ENCODE measurements around the gene FMO1.

FMO1 gene

DNA sequence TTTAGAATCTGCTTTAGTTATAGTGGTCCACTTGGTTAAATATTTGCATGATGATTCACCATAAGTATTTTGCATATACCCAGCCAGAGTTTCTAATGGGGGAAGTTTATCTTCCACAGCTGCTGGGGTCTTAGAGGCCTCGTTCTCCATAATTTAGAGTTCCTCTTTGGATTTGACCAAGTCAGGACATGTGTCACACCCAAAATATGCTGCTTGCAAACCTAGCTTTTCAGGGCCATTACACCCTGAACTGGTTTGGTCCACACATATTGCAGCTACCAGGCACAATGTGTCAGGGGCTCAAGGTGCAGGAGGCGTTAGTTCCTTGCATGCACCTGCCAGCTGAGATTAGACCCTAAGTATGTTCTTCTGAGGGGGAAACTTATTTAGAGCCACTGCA, 48.6 kb downstream of the FMO1 start:
- peaks cover 3% of the 10 kb centered on the region; the same call in 1 of the 2 replicates for H3K27me3 ChIP-seq (ENCODE audit: insufficient read depth, low read length)
- H3F3A ChIP-seq (ENCODE audit: insufficient read depth, low read length): no peaks in the 10 kb centered on the region
- H3K27ac ChIP-seq (ENCODE audit: low read depth, low read length, poor library complexity, severe bottlenecking): no peak overlapping the region
- H3K4me1 ChIP-seq (ENCODE audit: insufficient read depth, low read length, severe bottlenecking): no peaks in the 10 kb centered on the region
- no peak overlapping the region for H3K4me3 ChIP-seq (ENCODE audit: low read depth, low read length, poor library complexity, severe bottlenecking)
- no peak overlapping the region for H3K9ac ChIP-seq (ENCODE audit: low read length)
- H3K79me2 ChIP-seq (ENCODE audit: insufficient read depth, low read length): no peaks in the 10 kb centered on the region
- H3K9me3 ChIP-seq (ENCODE audit: low read length): peaks cover 6% of the 10 kb centered on the region; the same call in 1 of the 2 replicates
- no peak overlapping the region for H2AFZ ChIP-seq (ENCODE audit: low read length)
- H3K9me2 ChIP-seq (ENCODE audit: low read depth, low read length): no peaks in the 10 kb centered on the region
- no peaks in the 10 kb centered on the region for H4K20me1 ChIP-seq (ENCODE audit: insufficient read depth, low read length)
- no peaks in the 10 kb centered on the region; the same call in 1 of the 2 replicates for H3K36me3 ChIP-seq (ENCODE audit: insufficient read depth, low read length)
- H3K4me2 ChIP-seq (ENCODE audit: low read length): no peak overlapping the region
- no peak for TF ChIP-seq EZH2 (IDR thresholded peaks at IDR 0.05; ENCODE audit: borderline replicate concordance, low read length)
- TF ChIP-seq, protein P1, sequence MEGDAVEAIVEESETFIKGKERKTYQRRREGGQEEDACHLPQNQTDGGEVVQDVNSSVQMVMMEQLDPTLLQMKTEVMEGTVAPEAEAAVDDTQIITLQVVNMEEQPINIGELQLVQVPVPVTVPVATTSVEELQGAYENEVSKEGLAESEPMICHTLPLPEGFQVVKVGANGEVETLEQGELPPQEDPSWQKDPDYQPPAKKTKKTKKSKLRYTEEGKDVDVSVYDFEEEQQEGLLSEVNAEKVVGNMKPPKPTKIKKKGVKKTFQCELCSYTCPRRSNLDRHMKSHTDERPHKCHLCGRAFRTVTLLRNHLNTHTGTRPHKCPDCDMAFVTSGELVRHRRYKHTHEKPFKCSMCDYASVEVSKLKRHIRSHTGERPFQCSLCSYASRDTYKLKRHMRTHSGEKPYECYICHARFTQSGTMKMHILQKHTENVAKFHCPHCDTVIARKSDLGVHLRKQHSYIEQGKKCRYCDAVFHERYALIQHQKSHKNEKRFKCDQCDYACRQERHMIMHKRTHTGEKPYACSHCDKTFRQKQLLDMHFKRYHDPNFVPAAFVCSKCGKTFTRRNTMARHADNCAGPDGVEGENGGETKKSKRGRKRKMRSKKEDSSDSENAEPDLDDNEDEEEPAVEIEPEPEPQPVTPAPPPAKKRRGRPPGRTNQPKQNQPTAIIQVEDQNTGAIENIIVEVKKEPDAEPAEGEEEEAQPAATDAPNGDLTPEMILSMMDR (IDR thresholded peaks at IDR 0.05; ENCODE audit: low read length): no peak

DNA sequence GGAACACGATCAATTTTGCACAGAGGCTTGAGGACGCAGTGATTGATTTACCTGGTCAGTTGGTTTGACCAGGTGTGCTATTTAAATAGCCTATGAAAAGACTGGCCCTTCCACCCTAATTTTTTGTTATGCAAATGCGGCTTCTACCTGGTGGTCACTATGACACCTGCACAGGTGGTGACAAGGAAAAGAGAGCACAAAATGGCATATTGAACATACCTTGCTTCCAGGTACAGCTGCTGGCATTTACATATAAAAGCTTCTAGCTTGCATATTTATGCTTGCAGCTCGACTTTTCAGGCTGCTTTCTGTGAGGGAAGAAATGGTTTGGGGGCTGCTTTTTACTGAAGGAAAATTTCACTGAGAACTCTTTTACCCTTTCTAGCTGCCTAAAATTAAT, 50.4 kb downstream of the FMO1 start:
- H3K4me2 ChIP-seq (ENCODE audit: low read length): no peak overlapping the region
- peaks cover 3% of the 10 kb centered on the region; the same call in 1 of the 2 replicates for H3K27me3 ChIP-seq (ENCODE audit: insufficient read depth, low read length)
- H3K79me2 ChIP-seq (ENCODE audit: insufficient read depth, low read length): no peaks in the 10 kb centered on the region
- no peak for TF ChIP-seq EZH2 (IDR thresholded peaks at IDR 0.05; ENCODE audit: borderline replicate concordance, low read length)
- TF ChIP-seq, protein P1 (IDR thresholded peaks at IDR 0.05; ENCODE audit: low read length): no peak
- no peaks in the 10 kb centered on the region for H3F3A ChIP-seq (ENCODE audit: insufficient read depth, low read length)
- no peaks in the 10 kb centered on the region for H3K9me2 ChIP-seq (ENCODE audit: low read depth, low read length)
- peaks cover 6% of the 10 kb centered on the region; the same call in 1 of the 2 replicates for H3K9me3 ChIP-seq (ENCODE audit: low read length)
- no peak overlapping the region for H3K9ac ChIP-seq (ENCODE audit: low read length)
- no peaks in the 10 kb centered on the region for H3K4me1 ChIP-seq (ENCODE audit: insufficient read depth, low read length, severe bottlenecking)
- no peak overlapping the region for H2AFZ ChIP-seq (ENCODE audit: low read length)
- no peaks in the 10 kb centered on the region for H4K20me1 ChIP-seq (ENCODE audit: insufficient read depth, low read length)
- H3K4me3 ChIP-seq (ENCODE audit: low read depth, low read length, poor library complexity, severe bottlenecking): no peak overlapping the region
- H3K36me3 ChIP-seq (ENCODE audit: insufficient read depth, low read length): no peaks in the 10 kb centered on the region; the same call in 1 of the 2 replicates
- H3K27ac ChIP-seq (ENCODE audit: low read depth, low read length, poor library complexity, severe bottlenecking): no peak overlapping the region

DNA sequence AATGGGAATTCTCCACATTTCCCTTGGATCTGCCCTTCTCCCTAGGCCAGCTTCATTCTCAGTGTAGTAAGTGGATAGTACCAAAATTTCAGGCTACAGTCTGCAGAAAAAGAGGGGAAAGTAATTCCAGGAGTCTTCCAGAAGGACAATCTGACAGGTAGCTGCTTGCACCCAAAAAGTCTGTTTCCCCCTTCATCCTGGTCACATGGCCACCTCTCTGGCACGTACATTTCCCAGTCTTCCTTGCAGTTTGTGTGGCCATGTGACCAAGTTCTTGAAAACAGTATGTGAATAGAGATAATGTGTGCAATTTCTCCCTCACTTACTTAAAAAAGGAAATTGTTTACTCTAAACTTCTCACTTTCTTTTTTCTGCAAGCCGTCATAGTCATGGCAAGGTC, 51.0 kb downstream of the FMO1 start:
- no peak overlapping the region for H2AFZ ChIP-seq (ENCODE audit: low read length)
- H3K9ac ChIP-seq (ENCODE audit: low read length): no peak overlapping the region
- peaks cover 6% of the 10 kb centered on the region; the same call in 1 of the 2 replicates for H3K9me3 ChIP-seq (ENCODE audit: low read length)
- H4K20me1 ChIP-seq (ENCODE audit: insufficient read depth, low read length): no peaks in the 10 kb centered on the region
- H3K4me1 ChIP-seq (ENCODE audit: insufficient read depth, low read length, severe bottlenecking): no peaks in the 10 kb centered on the region
- no peak for TF ChIP-seq EZH2 (IDR thresholded peaks at IDR 0.05; ENCODE audit: borderline replicate concordance, low read length)
- no peaks in the 10 kb centered on the region for H3F3A ChIP-seq (ENCODE audit: insufficient read depth, low read length)
- no peak overlapping the region for H3K4me3 ChIP-seq (ENCODE audit: low read depth, low read length, poor library complexity, severe bottlenecking)
- no peaks in the 10 kb centered on the region for H3K9me2 ChIP-seq (ENCODE audit: low read depth, low read length)
- H3K79me2 ChIP-seq (ENCODE audit: insufficient read depth, low read length): no peaks in the 10 kb centered on the region
- no peaks in the 10 kb centered on the region for H3K27me3 ChIP-seq (ENCODE audit: insufficient read depth, low read length)
- no peaks in the 10 kb centered on the region; the same call in 1 of the 2 replicates for H3K36me3 ChIP-seq (ENCODE audit: insufficient read depth, low read length)
- H3K27ac ChIP-seq (ENCODE audit: low read depth, low read length, poor library complexity, severe bottlenecking): no peak overlapping the region
- no peak overlapping the region for H3K4me2 ChIP-seq (ENCODE audit: low read length)

DNA sequence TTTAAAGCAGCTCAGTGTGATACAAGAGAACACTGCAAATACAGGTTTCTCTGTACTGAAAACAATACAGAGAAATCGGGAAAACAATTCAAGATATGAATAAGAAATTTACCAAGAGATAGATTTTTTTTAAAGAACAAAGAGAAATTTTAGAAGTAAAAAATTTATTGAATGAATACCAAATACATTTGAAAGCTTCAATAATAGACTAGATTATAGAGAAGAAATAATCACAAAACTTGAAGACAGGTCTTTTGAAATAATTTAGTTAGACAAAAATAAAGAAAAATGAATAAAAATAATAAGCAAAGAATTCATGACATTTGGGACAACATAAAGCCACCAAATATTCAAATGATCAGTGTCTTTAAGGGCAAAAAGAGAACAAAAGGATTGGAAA, 52.1 kb downstream of the FMO1 start:
- no peaks in the 10 kb centered on the region for H3K27me3 ChIP-seq (ENCODE audit: insufficient read depth, low read length)
- H4K20me1 ChIP-seq (ENCODE audit: insufficient read depth, low read length): no peaks in the 10 kb centered on the region
- H3K9me3 ChIP-seq (ENCODE audit: low read length): peaks cover 6% of the 10 kb centered on the region; the same call in 1 of the 2 replicates
- no peaks in the 10 kb centered on the region; the same call in 1 of the 2 replicates for H3K36me3 ChIP-seq (ENCODE audit: insufficient read depth, low read length)
- no peak overlapping the region for H2AFZ ChIP-seq (ENCODE audit: low read length)
- H3K9me2 ChIP-seq (ENCODE audit: low read depth, low read length): no peaks in the 10 kb centered on the region
- H3K4me2 ChIP-seq (ENCODE audit: low read length): no peak overlapping the region
- H3K79me2 ChIP-seq (ENCODE audit: insufficient read depth, low read length): no peaks in the 10 kb centered on the region
- H3K27ac ChIP-seq (ENCODE audit: low read depth, low read length, poor library complexity, severe bottlenecking): no peak overlapping the region
- H3K4me1 ChIP-seq (ENCODE audit: insufficient read depth, low read length, severe bottlenecking): no peaks in the 10 kb centered on the region
- H3K9ac ChIP-seq (ENCODE audit: low read length): no peak overlapping the region
- H3K4me3 ChIP-seq (ENCODE audit: low read depth, low read length, poor library complexity, severe bottlenecking): no peak overlapping the region
- no peak for TF ChIP-seq EZH2 (IDR thresholded peaks at IDR 0.05; ENCODE audit: borderline replicate concordance, low read length)
- H3F3A ChIP-seq (ENCODE audit: insufficient read depth, low read length): no peaks in the 10 kb centered on the region
